AG09319 (cell line): ENCODE measurements around the gene LIPJ.
A peak's percentile ranks its signal among the peaks of the same experiment; 100 is the strongest.

Experiments used
- DNase-seq: peaks from one replicate; pipeline ENCODE4 v3.0.0-alpha.2; 2010; ENCODE audit warnings: low read depth; ENCODE audit errors: extremely low read depth
- CTCF ChIP-seq: IDR thresholded peaks from 2 replicates; pipeline ENCODE4 v1.5.1; 2011; ENCODE audit warnings: low read depth, mild to moderate bottlenecking, inconsistent platforms, low read length, moderate library complexity

The LIPJ gene

GRCh38 chr10:88651101-88651551 is 64.6 kb downstream of the LIPJ start:
- peak; percentile 58 for DNase-seq
- no peak for TF ChIP-seq CTCF

- TF ChIP-seq CTCF: no peak
- no peak for DNase-seq
Observed at GRCh38 chr10:88652616-88653015, 66.1 kb downstream of the LIPJ start.
